Regular cardiac myocyte (primary cell): ENCODE data around the gene WDR93. TPM values are rescaled to one million over a fixed set of nuclear protein-coding genes. Genes with fewer than 3 reads are reported as not detected.

Source experiments
- total RNA-seq: library from RNA; depleted of rRNA; stranded (reverse); fragments of >200 nt; gene quantifications from 2 replicates; pipeline ENCODE4 v1.2.3, GENCODE V29; 2014

WDR93 gene
- under 0.01 TPM in 1 of 2 replicates, not detected in the other for total RNA-seq

DNA sequence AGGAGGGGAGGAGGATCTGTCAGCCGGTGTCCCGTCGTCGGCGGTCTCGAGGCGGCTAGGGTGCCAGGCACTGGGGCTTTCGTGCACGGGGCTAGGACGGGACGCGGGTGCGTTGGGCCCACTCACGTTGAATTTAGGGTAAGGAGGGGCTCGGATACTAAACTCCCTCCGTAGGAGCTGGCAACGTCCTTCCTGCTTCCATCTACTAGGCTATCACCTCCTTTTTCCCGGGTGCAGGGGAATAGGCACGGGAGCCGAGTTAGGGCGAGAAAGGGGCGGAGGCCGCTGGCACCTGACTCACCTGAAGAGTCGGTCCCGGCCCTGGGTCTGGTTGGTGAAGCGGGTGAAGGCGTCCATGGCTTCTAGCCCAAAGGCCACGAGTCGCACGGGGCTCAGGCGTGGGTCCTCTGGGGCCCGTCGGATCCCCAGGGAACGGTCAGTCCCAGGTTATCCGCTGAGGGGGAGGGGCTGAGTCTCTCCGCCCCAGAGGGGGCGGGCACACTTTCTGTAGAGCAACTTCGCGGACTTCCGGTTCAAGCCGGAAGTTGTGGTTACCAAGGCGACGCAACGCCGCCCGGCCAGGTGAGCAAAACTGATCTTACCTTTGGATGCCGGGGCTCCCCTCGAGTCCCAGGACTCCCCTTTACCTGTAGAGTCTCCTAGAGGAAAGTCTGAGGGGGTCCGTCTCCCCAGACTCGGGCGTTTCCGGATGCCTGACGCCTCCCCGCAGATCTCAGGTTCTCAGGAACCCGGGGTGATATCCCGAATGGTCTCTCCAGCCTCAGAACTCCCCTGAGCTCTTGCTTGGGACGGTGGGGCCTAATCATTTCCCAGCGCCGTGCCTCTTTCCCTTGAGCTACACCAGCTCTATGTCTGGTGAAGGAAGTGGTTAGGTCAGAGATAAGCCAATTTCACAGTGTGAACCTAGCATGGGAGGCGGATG, at the start of gene WDR93, which contains the start of gene PEX11A:
TSS of gene WDR93 (plus strand) at position 536 of the 943 bp plus-strand sequence. CDS start 10,936 bp downstream, outside the sequence.
TSS of gene PEX11A (minus strand) at position 479 of the 943 bp plus-strand sequence. CDS start at position 357, 122 bp downstream.

DNA sequence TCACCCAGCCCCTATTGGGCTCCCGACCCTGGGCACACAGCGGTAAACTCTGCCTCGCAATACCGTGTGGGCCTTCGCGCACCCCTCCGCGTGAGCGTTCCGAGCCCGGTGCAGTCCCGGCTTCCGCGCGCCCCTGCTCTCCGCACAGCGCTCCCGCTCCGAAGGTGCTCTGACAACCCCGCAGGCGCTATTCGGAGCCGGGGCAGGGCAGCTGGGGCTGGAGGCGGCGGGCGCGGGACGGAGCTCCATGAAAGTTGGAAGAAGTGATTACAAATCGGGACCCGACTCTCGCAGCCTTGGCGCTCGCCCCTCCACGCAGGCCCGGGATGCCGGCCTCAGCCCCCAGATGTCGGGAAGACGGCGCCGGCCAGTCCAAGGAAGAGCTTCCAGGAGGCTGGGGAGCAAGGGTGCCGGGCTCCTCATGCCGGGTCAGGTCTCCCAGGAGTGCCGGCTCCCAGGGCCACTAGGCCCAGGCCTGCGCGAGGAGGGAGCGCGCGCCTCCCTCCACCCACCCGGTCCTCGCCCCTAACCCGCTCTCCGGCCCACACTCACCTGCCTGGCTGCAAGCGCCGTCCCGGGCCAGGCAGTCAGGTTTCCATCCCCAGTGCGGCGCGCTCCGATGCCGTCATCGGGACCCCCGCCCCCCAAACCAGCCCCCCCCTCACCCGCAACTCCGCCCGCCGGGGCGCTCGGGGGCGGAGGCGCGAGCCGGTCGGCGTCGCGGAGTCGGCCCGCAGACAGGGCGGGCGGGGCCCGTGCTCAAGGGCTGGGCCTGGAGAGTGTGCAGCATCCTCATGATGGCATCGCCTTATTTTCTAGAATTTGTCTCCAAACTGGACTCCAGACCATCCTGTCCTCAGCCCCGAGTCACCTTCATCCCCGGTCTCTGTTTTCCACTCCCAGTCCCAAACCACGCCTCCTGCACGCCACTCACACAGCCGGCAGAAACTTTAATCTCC, 35.5 kb upstream of the WDR93 start, which contains the start of gene KIF7:
TSS of gene KIF7 (minus strand) at position 621 of the 959 bp plus-strand sequence. CDS start 2,537 bp downstream, outside the sequence.

DNA sequence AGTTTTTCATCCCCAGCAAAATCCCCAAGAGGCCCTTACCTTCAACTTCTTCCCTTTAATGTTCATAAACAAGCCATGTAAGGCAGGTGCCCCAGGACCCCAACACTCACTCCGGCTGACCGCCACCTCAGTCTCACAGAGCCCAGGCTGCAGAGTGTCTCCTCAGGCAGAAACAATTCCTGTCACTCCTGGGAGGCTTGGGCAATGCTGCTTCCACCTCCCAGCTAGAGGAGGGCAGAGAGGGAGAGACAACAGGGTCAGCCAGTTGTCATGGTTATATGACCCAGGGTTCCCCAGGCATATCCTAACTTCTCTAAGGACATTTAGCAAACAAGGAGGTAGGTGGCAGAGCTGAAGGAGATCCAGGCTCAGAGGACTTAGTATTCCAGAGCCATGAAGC, 11.4 kb upstream of the WDR93 start, which contains the start of gene PLIN1:
TSS of gene PLIN1 (minus strand) at position 156 of the 400 bp plus-strand sequence. CDS start 1,878 bp downstream, outside the sequence.

GRCh38 chr15:89750560-89751542, 60.2 kb downstream of the WDR93 start, which contains the start of gene MESP1:
Gene MESP1 (minus strand): TSS chr15:89751249. CDS start chr15:89751231, 18 bp downstream.

DNA sequence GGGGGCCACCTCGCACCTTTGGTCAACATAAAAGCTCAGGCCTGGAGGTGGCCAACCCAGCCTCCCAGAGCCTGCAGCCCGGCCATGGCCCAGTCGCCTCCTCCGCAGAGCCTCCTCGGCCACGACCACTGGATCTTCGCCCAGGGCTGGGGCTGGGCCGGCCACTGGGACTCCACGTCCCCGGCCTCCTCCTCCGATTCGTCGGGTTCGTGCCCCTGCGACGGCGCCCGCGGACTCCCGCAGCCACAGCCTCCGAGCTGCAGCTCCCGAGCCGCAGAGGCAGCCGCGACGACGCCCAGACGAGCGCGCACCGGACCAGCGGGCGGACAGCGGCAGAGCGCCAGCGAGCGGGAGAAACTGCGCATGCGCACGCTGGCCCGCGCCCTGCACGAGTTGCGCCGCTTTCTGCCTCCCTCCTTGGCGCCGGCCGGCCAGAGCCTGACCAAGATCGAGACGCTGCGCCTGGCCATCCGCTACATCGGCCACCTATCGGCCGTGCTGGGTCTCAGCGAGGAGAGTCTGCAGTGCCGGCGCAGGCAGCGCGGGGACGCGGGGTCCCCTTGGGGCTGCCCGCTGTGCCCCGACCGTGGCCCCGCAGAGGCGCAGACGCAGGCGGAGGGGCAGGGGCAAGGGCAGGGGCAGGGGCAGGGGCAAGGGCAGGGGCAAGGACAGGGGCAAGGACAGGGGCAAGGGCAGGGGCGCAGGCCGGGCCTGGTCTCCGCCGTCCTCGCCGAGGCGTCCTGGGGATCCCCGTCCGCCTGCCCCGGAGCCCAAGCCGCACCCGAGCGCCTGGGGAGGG, 85.9 kb downstream of the WDR93 start, which contains the start of gene MESP2:
TSS of gene MESP2 (plus strand) at position 59 of the 799 bp plus-strand sequence. CDS start at position 85, 26 bp downstream.

Other genes starting within 250 kb of the WDR93 start
- gene RHCG, start 194.2 kb upstream of the WDR93 start, total RNA-seq = under 0.01 TPM in 2 replicates
- gene TICRR, start 115.3 kb upstream of the WDR93 start, total RNA-seq = 3.7 and 5.0 TPM in 2 replicates
- gene KIF7, start 35.3 kb upstream of the WDR93 start, total RNA-seq = 11.3 and 15.7 TPM in 2 replicates
- under 0.01 and 0.28 TPM in 2 replicates for gene PLIN1, start 11.4 kb upstream of the WDR93 start, total RNA-seq
- gene PEX11A, start 57 bp upstream of the WDR93 start, total RNA-seq = 2.9 and 8.2 TPM in 2 replicates
- 0.19 and 0.28 TPM in 2 replicates for gene MESP1, start 60.4 kb downstream of the WDR93 start, total RNA-seq
- 0.56 and 0.77 TPM in 2 replicates for gene MESP2, start 85.5 kb downstream of the WDR93 start, total RNA-seq
- 24.0 and 42.4 TPM in 2 replicates for gene ANPEP, start 124.0 kb downstream of the WDR93 start, total RNA-seq
- 46.8 and 75.0 TPM in 2 replicates for gene AP3S2, start 203.2 kb downstream of the WDR93 start, total RNA-seq
- 7.6 and 11.3 TPM in 2 replicates for gene ARPIN, start 222.1 kb downstream of the WDR93 start, total RNA-seq